ENCODE data around the gene SH3PXD2B.

SH3PXD2B gene

GRCh38 chr5:172458976-172459782, 4.9 kb upstream of the SH3PXD2B start:
- H3K4me3 ChIP-seq (ENCODE audit: low read depth, low read length, poor library complexity, severe bottlenecking): no peak overlapping the region
- H3K9ac ChIP-seq (ENCODE audit: low read length): no peak overlapping the region
- TF ChIP-seq EZH2 (IDR thresholded peaks at IDR 0.05; ENCODE audit: borderline replicate concordance, low read length): no peak
- TF ChIP-seq CTCF (IDR thresholded peaks at IDR 0.05; ENCODE audit: low read length): no peak
- no peaks in the 10 kb centered on the region for H3K79me2 ChIP-seq (ENCODE audit: insufficient read depth, low read length)
- H3F3A ChIP-seq (ENCODE audit: insufficient read depth, low read length): no peaks in the 10 kb centered on the region
- H3K36me3 ChIP-seq (ENCODE audit: insufficient read depth, low read length): no peaks in the 10 kb centered on the region
- H3K27me3 ChIP-seq (ENCODE audit: insufficient read depth, low read length): no peaks in the 10 kb centered on the region
- H3K27ac ChIP-seq (ENCODE audit: low read depth, low read length, poor library complexity, severe bottlenecking): no peak overlapping the region
- H2AFZ ChIP-seq (ENCODE audit: low read length): no peak overlapping the region
- no peaks in the 10 kb centered on the region for H3K9me3 ChIP-seq (ENCODE audit: low read length)
- H4K20me1 ChIP-seq (ENCODE audit: insufficient read depth, low read length): no peaks in the 10 kb centered on the region
- H3K4me1 ChIP-seq (ENCODE audit: insufficient read depth, low read length, severe bottlenecking): peaks cover 4% of the 10 kb centered on the region
- no peaks in the 10 kb centered on the region for H3K9me2 ChIP-seq (ENCODE audit: low read depth, low read length)
- H3K4me2 ChIP-seq (ENCODE audit: low read length): no peak overlapping the region

GRCh38 chr5:172456076-172456722, 1.9 kb upstream of the SH3PXD2B start:
- no peaks in the 10 kb centered on the region for H4K20me1 ChIP-seq (ENCODE audit: insufficient read depth, low read length)
- H3K4me1 ChIP-seq (ENCODE audit: insufficient read depth, low read length, severe bottlenecking): peaks cover 12% of the 10 kb centered on the region
- TF ChIP-seq CTCF (IDR thresholded peaks at IDR 0.05; ENCODE audit: low read length): no peak
- no peak for TF ChIP-seq EZH2 (IDR thresholded peaks at IDR 0.05; ENCODE audit: borderline replicate concordance, low read length)
- H3K27me3 ChIP-seq (ENCODE audit: insufficient read depth, low read length): peaks cover 6% of the 10 kb centered on the region; the same call in 1 of the 2 replicates
- H3F3A ChIP-seq (ENCODE audit: insufficient read depth, low read length): no peaks in the 10 kb centered on the region
- H3K36me3 ChIP-seq (ENCODE audit: insufficient read depth, low read length): no peaks in the 10 kb centered on the region
- no peak overlapping the region for H3K9ac ChIP-seq (ENCODE audit: low read length)
- no peaks in the 10 kb centered on the region for H3K9me3 ChIP-seq (ENCODE audit: low read length)
- no peak overlapping the region for H3K27ac ChIP-seq (ENCODE audit: low read depth, low read length, poor library complexity, severe bottlenecking)
- no peaks in the 10 kb centered on the region for H3K9me2 ChIP-seq (ENCODE audit: low read depth, low read length)
- no peak overlapping the region for H3K4me2 ChIP-seq (ENCODE audit: low read length)
- H3K79me2 ChIP-seq (ENCODE audit: insufficient read depth, low read length): no peaks in the 10 kb centered on the region
- no peak overlapping the region for H3K4me3 ChIP-seq (ENCODE audit: low read depth, low read length, poor library complexity, severe bottlenecking)
- no peak overlapping the region for H2AFZ ChIP-seq (ENCODE audit: low read length)

DNA sequence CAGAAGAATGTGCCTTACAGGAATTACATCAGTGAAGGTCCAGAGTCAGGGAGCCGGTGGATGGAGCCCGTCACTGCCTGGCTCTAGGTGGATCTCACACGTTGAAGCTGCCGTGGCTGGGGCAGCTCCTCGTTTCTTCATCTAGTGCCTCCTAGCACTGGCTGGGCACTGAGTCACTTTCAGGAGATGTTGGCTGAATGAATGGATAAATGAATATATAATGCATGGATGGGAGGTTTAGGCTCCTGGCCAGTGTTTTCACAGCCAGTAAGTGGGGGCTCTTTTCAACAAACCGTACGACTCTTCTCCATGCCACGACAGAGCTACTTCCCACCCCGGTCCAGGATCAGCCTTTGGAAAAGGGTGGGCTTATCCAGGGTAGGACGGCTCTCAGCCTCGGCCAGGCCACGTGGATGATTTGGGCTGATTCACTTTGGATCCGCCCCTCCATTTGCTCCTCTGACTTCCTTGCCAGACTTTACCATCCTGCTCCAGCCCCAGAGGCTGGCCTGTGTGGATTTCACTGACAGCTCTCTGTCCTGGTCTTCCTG, 1.3 kb upstream of the SH3PXD2B start:
- no peaks in the 10 kb centered on the region for H3K79me2 ChIP-seq (ENCODE audit: insufficient read depth, low read length)
- H3K9ac ChIP-seq (ENCODE audit: low read length): no peak overlapping the region
- peaks cover 6% of the 10 kb centered on the region; the same call in 1 of the 2 replicates for H3K27me3 ChIP-seq (ENCODE audit: insufficient read depth, low read length)
- no peak overlapping the region for H2AFZ ChIP-seq (ENCODE audit: low read length)
- no peak overlapping the region for H3K27ac ChIP-seq (ENCODE audit: low read depth, low read length, poor library complexity, severe bottlenecking)
- H3K9me2 ChIP-seq (ENCODE audit: low read depth, low read length): no peaks in the 10 kb centered on the region
- no peak overlapping the region for H3K4me3 ChIP-seq (ENCODE audit: low read depth, low read length, poor library complexity, severe bottlenecking)
- no peaks in the 10 kb centered on the region for H4K20me1 ChIP-seq (ENCODE audit: insufficient read depth, low read length)
- no peak for TF ChIP-seq EZH2 (IDR thresholded peaks at IDR 0.05; ENCODE audit: borderline replicate concordance, low read length)
- no peak for TF ChIP-seq CTCF (IDR thresholded peaks at IDR 0.05; ENCODE audit: low read length)
- H3K36me3 ChIP-seq (ENCODE audit: insufficient read depth, low read length): no peaks in the 10 kb centered on the region
- H3K9me3 ChIP-seq (ENCODE audit: low read length): no peaks in the 10 kb centered on the region
- H3K4me1 ChIP-seq (ENCODE audit: insufficient read depth, low read length, severe bottlenecking): peaks cover 12% of the 10 kb centered on the region
- no peak overlapping the region for H3K4me2 ChIP-seq (ENCODE audit: low read length)
- no peaks in the 10 kb centered on the region for H3F3A ChIP-seq (ENCODE audit: insufficient read depth, low read length)

Data from OCI-LY1 (cell line).